Neural cell (in vitro differentiated cells): Measurements from ENCODE around the gene MARVELD3. TPM values are rescaled to one million over a fixed set of nuclear protein-coding genes. Genes with fewer than 3 reads are reported as not detected.

ENCODE experiments used
- H2AFZ ChIP-seq: fragments of 200-600, 300-800 bp; sonication (generic), shearing (Covaris generic); 2 replicates; pipeline ENCODE4 v1.6.0; 2014; ENCODE audit warnings: low read depth, mild to moderate bottlenecking, antibody characterized with exemption, low read length, moderate library complexity
- H3F3A ChIP-seq: fragments of 200-600 bp; shearing (Covaris generic); 2 replicates; pipeline ENCODE4 v1.6.1; 2016; ENCODE audit warnings: mild to moderate bottlenecking, moderate library complexity, mixed read lengths, antibody characterized with exemption, low read length; ENCODE audit not compliant: insufficient read depth, poor library complexity, severe bottlenecking
- H3K27ac ChIP-seq: fragments of 200-600, 300-800 bp; sonication (generic), shearing (Covaris generic); 2 replicates; pipeline ENCODE4 v1.5.1; 2014; ENCODE audit warnings: mild to moderate bottlenecking, low read length, moderate library complexity
- H3K27me3 ChIP-seq: fragments of 300-800, 200-600 bp; sonication (generic), shearing (Covaris generic); 2 replicates; pipeline ENCODE4 v1.6.0; 2014; ENCODE audit warnings: mild to moderate bottlenecking, low read depth, low read length, moderate library complexity; ENCODE audit not compliant: insufficient read depth
- H3K36me3 ChIP-seq: fragments of 300-800, 200-600 bp; sonication (generic), shearing (Covaris generic); 2 replicates; pipeline ENCODE4 v1.5.1; 2014; ENCODE audit warnings: mild to moderate bottlenecking, antibody characterized with exemption, low read length, moderate library complexity; ENCODE audit not compliant: insufficient read depth
- H3K4me2 ChIP-seq: fragments of 300-800, 200-600 bp; sonication (generic), shearing (Covaris generic); 2 replicates; pipeline ENCODE4 v1.6.0; 2014; ENCODE audit warnings: mild to moderate bottlenecking, low read length
- H3K4me3 ChIP-seq: fragments of 300-800, 200-600 bp; sonication (generic), shearing (Covaris generic); 2 replicates; pipeline ENCODE4 v1.5.1; 2014; ENCODE audit warnings: mild to moderate bottlenecking, low read length, moderate library complexity
- H3K79me2 ChIP-seq: fragments of 200-600 bp; shearing (Covaris generic); replicated peaks from 2 replicates; pipeline ENCODE4 v1.6.0; 2014; ENCODE audit warnings: mild to moderate bottlenecking, low read length, moderate library complexity; ENCODE audit not compliant: insufficient read depth
- H3K9ac ChIP-seq: fragments of 300-800, 200-600 bp; sonication (generic), shearing (Covaris generic); 2 replicates; pipeline ENCODE4 v1.6.1; 2016; ENCODE audit warnings: mild to moderate bottlenecking, low read length, mixed read lengths
- H3K9me2 ChIP-seq: fragments of 200-600 bp; shearing (Covaris generic); 2 replicates; pipeline ENCODE4 v1.6.1; 2016; ENCODE audit warnings: mild to moderate bottlenecking, low read length, mixed read lengths; ENCODE audit not compliant: insufficient read depth
- H3K9me3 ChIP-seq: fragments of 200-600, 300-800 bp; sonication (generic), shearing (Covaris generic); 2 replicates; pipeline ENCODE4 v1.6.1; 2016; ENCODE audit warnings: mild to moderate bottlenecking, mixed run types, low read length, moderate library complexity, mixed read lengths
- H4K20me1 ChIP-seq: fragments of 200-600 bp; shearing (Covaris generic); 2 replicates; pipeline ENCODE4 v1.6.1; 2016; ENCODE audit warnings: mild to moderate bottlenecking, mixed run types; ENCODE audit not compliant: insufficient read depth
- EP300 ChIP-seq: fragments of 450-650 bp; conservative IDR thresholded peaks from 2 replicates; pipeline ENCODE4 v1.6.1; 2014; ENCODE audit warnings: antibody characterized with exemption, mild to moderate bottlenecking, moderate library complexity; ENCODE audit not compliant: poor library complexity, severe bottlenecking
- EZH2 ChIP-seq: fragments of 200-600, 300-800 bp; shearing (Covaris generic), sonication (generic); IDR thresholded peaks from 2 replicates; pipeline ENCODE4 v1.6.1; 2014; ENCODE audit warnings: antibody characterized with exemption, low read length, borderline replicate concordance, mild to moderate bottlenecking; ENCODE audit not compliant: insufficient read depth, poor library complexity, severe bottlenecking
- MXI1 ChIP-seq: fragments of 450-650 bp; conservative IDR thresholded peaks from 2 replicates; pipeline ENCODE4 v1.6.1; 2014; ENCODE audit warnings: antibody characterized with exemption, mild to moderate bottlenecking; ENCODE audit not compliant: poor library complexity, severe bottlenecking
- POLR2AphosphoS5 ChIP-seq: IDR thresholded peaks from 2 replicates; pipeline ENCODE4 v1.6.1; 2012
- RAD21 ChIP-seq: fragments of 450-650 bp; conservative IDR thresholded peaks from 2 replicates; pipeline ENCODE4 v1.6.1; 2014; ENCODE audit warnings: antibody characterized with exemption, mild to moderate bottlenecking, moderate library complexity
- SMC3 ChIP-seq: fragments of 450-650 bp; conservative IDR thresholded peaks from 2 replicates; pipeline ENCODE4 v1.6.1; 2014; ENCODE audit warnings: antibody characterized with exemption, mild to moderate bottlenecking, moderate library complexity; ENCODE audit not compliant: poor library complexity
- TAF1 ChIP-seq: IDR thresholded peaks from 2 replicates; pipeline ENCODE4 v1.6.1; 2012; ENCODE audit warnings: low read depth
- polyA plus RNA-seq: library from polyadenylated mRNA; depleted of rRNA; stranded (reverse); fragments of >200 nt; gene quantifications from 2 replicates; pipeline ENCODE4 v1.2.3, GENCODE V29; 2014
- TF ChIP-seq, protein P1 (sequence below): IDR thresholded peaks from 2 replicates; pipeline ENCODE4 v1.6.1; 2012; ENCODE audit warnings: borderline replicate concordance
- TF ChIP-seq, protein P2 (sequence below): fragments of 450-650 bp; IDR thresholded peaks from 2 replicates; pipeline ENCODE4 v1.5.1; 2014; ENCODE audit warnings: antibody characterized with exemption, mild to moderate bottlenecking, moderate library complexity; ENCODE audit not compliant: poor library complexity, severe bottlenecking

The MARVELD3 gene
- polyA plus RNA-seq, 1 donor from 2014 or later, result not detected

DNA sequence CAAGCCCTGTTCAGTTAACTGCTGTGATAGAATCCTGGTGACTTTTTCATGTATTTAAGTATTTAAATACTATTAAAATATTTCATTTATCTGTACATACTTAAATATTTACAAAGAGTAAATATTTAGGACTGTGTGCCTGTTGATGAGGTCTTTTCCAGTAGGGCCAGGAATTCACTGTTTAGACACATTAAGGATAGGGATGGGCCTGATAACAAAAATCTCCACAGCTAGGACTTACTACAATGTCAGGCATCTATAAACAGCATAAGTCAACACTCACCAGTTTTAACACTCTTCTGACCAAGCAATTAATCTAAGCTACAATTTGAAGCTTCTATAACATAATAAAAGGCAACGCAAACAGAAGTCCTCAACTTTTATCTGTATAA lies 47.6 kb downstream of the MARVELD3 start:
- Histone ChIP-seq H3F3A (no peaks in the 10 kb centered on the region), H4K20me1 (no peaks in the 10 kb centered on the region), H2AFZ (no peak overlapping the region), H3K27me3 (no peaks in the 10 kb centered on the region), H3K4me3 (no peak overlapping the region), H3K9ac (no peak overlapping the region), H3K4me2 (no peak overlapping the region), H3K27ac (no peak overlapping the region), H3K36me3 (peaks cover 11% of the 10 kb centered on the region), H3K79me2 (no peaks in the 10 kb centered on the region), H3K9me3 (no peaks in the 10 kb centered on the region), H3K9me2 (no peaks in the 10 kb centered on the region)
- TF ChIP-seq TAF1 (no peak), SMC3 (no peak)

DNA sequence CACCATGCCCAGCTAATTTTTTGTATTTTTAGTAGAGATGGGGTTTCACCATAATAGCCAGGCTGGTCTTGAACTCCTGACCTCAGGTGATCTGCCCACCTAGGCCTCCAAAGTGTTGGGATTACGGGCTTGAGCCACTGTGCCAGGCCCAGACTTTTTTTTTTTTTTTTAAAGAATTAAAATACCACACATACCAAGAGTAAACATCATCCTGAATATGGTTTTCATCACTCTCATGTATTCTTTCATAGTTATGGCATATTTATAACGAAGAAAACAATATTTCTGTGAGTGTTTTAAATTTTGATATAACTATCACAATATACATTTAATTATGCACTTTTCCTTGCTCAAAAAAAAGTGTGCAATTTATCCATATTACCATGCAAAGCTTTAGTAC lies 48.2 kb downstream of the MARVELD3 start:
- no peaks in the 10 kb centered on the region for H4K20me1 ChIP-seq
- H3F3A ChIP-seq, result no peaks in the 10 kb centered on the region
- H3K36me3 ChIP-seq, result peaks cover 17% of the 10 kb centered on the region
- H3K4me3 ChIP-seq, result no peak overlapping the region
- no peaks in the 10 kb centered on the region for H3K9me3 ChIP-seq
- no peak overlapping the region for H3K9ac ChIP-seq
- H3K9me2 ChIP-seq, result no peaks in the 10 kb centered on the region
- no peak overlapping the region for H3K4me2 ChIP-seq
- H2AFZ ChIP-seq, result no peak overlapping the region
- no peaks in the 10 kb centered on the region for H3K79me2 ChIP-seq
- no peak for TF ChIP-seq EZH2
- TF ChIP-seq RAD21, result no peak
- TF ChIP-seq SMC3, result no peak
- TF ChIP-seq, protein P1, sequence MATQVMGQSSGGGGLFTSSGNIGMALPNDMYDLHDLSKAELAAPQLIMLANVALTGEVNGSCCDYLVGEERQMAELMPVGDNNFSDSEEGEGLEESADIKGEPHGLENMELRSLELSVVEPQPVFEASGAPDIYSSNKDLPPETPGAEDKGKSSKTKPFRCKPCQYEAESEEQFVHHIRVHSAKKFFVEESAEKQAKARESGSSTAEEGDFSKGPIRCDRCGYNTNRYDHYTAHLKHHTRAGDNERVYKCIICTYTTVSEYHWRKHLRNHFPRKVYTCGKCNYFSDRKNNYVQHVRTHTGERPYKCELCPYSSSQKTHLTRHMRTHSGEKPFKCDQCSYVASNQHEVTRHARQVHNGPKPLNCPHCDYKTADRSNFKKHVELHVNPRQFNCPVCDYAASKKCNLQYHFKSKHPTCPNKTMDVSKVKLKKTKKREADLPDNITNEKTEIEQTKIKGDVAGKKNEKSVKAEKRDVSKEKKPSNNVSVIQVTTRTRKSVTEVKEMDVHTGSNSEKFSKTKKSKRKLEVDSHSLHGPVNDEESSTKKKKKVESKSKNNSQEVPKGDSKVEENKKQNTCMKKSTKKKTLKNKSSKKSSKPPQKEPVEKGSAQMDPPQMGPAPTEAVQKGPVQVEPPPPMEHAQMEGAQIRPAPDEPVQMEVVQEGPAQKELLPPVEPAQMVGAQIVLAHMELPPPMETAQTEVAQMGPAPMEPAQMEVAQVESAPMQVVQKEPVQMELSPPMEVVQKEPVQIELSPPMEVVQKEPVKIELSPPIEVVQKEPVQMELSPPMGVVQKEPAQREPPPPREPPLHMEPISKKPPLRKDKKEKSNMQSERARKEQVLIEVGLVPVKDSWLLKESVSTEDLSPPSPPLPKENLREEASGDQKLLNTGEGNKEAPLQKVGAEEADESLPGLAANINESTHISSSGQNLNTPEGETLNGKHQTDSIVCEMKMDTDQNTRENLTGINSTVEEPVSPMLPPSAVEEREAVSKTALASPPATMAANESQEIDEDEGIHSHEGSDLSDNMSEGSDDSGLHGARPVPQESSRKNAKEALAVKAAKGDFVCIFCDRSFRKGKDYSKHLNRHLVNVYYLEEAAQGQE, result no peak
- TF ChIP-seq, protein P2, sequence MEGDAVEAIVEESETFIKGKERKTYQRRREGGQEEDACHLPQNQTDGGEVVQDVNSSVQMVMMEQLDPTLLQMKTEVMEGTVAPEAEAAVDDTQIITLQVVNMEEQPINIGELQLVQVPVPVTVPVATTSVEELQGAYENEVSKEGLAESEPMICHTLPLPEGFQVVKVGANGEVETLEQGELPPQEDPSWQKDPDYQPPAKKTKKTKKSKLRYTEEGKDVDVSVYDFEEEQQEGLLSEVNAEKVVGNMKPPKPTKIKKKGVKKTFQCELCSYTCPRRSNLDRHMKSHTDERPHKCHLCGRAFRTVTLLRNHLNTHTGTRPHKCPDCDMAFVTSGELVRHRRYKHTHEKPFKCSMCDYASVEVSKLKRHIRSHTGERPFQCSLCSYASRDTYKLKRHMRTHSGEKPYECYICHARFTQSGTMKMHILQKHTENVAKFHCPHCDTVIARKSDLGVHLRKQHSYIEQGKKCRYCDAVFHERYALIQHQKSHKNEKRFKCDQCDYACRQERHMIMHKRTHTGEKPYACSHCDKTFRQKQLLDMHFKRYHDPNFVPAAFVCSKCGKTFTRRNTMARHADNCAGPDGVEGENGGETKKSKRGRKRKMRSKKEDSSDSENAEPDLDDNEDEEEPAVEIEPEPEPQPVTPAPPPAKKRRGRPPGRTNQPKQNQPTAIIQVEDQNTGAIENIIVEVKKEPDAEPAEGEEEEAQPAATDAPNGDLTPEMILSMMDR, result no peak
- TF ChIP-seq TAF1, result no peak
- no peak for TF ChIP-seq EP300
- TF ChIP-seq POLR2AphosphoS5, result no peak
- no peak for TF ChIP-seq MXI1
- H3K27ac ChIP-seq, result no peak overlapping the region
- H3K27me3 ChIP-seq, result no peaks in the 10 kb centered on the region

DNA sequence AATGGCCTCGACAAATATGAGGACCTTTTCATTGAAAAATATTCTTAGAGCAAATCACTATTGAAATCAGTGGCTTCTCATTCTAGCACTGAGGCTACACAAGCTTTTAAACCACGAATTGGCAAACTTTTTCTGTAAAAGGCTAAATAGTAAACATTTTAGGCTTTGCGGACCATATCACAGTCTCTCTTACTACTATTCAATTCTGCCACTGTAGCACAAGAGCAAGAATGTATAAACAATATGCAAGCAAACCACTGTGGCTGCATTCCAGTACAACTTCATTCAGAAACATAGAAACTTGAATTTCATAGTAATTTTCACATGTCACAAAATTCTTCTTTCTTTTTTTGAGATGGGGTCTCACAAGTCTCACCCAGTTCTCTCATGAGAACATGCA lies 49.4 kb downstream of the MARVELD3 start:
- H3K9ac ChIP-seq, result no peak overlapping the region
- no peak overlapping the region for H3K4me3 ChIP-seq
- H3K27me3 ChIP-seq, result no peaks in the 10 kb centered on the region
- no peak overlapping the region for H2AFZ ChIP-seq
- H4K20me1 ChIP-seq, result no peaks in the 10 kb centered on the region
- H3K79me2 ChIP-seq, result no peaks in the 10 kb centered on the region
- no peak overlapping the region for H3K4me2 ChIP-seq
- TF ChIP-seq SMC3, result no peak
- TF ChIP-seq MXI1, result no peak
- TF ChIP-seq TAF1, result no peak
- TF ChIP-seq RAD21, result no peak
- no peak for TF ChIP-seq EP300
- H3K9me2 ChIP-seq, result no peaks in the 10 kb centered on the region
- H3K27ac ChIP-seq, result no peak overlapping the region
- H3K36me3 ChIP-seq, result peaks cover 17% of the 10 kb centered on the region
- no peaks in the 10 kb centered on the region for H3F3A ChIP-seq
- H3K9me3 ChIP-seq, result no peaks in the 10 kb centered on the region
